ENCODE measurements around the gene ZBTB7C. TPM values are rescaled to one million over a fixed set of nuclear protein-coding genes. Genes with fewer than 3 reads are reported as not detected.

Gene ZBTB7C
- polyA plus RNA-seq, 1 donor (not counting 4 experiments of a cell fraction or from before 2014, with no cell fraction given), result 0.58 TPM

DNA sequence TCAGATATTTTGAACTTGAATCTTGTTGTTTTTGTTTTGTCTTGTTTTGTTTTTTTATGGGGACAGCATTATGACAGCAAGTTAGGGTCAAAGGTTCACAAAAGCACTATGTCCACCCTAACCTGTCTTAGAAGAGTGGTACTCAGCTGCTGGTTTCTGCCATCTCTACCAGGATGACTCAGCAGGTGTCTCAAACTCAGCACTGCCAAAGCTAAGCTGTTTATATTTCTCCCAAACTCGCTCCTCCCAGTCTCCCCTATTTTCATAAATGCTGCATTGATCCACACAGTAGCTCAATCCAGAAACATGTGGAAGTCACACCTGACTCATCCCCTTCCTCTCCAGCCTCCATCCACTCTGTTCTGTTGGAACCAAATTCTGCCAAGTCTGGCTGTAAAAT is 134.9 kb downstream of the ZBTB7C start:
- Histone ChIP-seq H2AFZ (ENCODE audit: control insufficient read depth, low read length) (no peak overlapping the region), H3K4me1 (ENCODE audit: control insufficient read depth, extremely low read depth, insufficient read depth, low read length) (no peaks in the 10 kb centered on the region), H3K4me2 (ENCODE audit: control insufficient read depth, extremely low read depth, insufficient read depth, low read depth, low read length) (no peak overlapping the region), H3K9me1 (ENCODE audit: control insufficient read depth, extremely low read depth, insufficient read depth, low read length) (no peaks in the 10 kb centered on the region), H3K79me2 (ENCODE audit: control insufficient read depth, insufficient read depth, low read length) (no peaks in the 10 kb centered on the region), H3K27ac (ENCODE audit: control insufficient read depth, insufficient read depth, low read length) (no peak overlapping the region), H3K36me3 (ENCODE audit: control insufficient read depth in 2 of 2, extremely low read depth in 1 of 2, insufficient read depth in 2 of 2, low read length in 2 of 2) (no peaks in the 10 kb centered on the region), H3K27me3 (ENCODE audit: control insufficient read depth, extremely low read depth, insufficient read depth, low read length) (peaks cover 3% of the 10 kb centered on the region), H3K4me3 (ENCODE audit: control insufficient read depth in 2 of 3, extremely low read depth in 1 of 3, insufficient read depth in 2 of 3, low read depth in 1 of 3, low read length in 3 of 3) (no peak overlapping the region), H4K20me1 (ENCODE audit: control insufficient read depth, extremely low read depth, insufficient read depth, low read length) (no peaks in the 10 kb centered on the region), H3K9ac (ENCODE audit: control insufficient read depth, extremely low read depth, insufficient read depth, low read length) (no peak overlapping the region), H3K9me3 (ENCODE audit: control insufficient read depth, low read depth, low read length) (no peaks in the 10 kb centered on the region)
- TF ChIP-seq EZH2 (IDR thresholded peaks at IDR 0.05; ENCODE audit: low read length), result no peak
- TF ChIP-seq, protein P1, sequence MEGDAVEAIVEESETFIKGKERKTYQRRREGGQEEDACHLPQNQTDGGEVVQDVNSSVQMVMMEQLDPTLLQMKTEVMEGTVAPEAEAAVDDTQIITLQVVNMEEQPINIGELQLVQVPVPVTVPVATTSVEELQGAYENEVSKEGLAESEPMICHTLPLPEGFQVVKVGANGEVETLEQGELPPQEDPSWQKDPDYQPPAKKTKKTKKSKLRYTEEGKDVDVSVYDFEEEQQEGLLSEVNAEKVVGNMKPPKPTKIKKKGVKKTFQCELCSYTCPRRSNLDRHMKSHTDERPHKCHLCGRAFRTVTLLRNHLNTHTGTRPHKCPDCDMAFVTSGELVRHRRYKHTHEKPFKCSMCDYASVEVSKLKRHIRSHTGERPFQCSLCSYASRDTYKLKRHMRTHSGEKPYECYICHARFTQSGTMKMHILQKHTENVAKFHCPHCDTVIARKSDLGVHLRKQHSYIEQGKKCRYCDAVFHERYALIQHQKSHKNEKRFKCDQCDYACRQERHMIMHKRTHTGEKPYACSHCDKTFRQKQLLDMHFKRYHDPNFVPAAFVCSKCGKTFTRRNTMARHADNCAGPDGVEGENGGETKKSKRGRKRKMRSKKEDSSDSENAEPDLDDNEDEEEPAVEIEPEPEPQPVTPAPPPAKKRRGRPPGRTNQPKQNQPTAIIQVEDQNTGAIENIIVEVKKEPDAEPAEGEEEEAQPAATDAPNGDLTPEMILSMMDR (optimal IDR thresholded peaks at IDR 0.05 in 1 of 3, IDR thresholded peaks at IDR 0.05 in 1 of 3, conservative IDR thresholded peaks at IDR 0.05 in 1 of 3; ENCODE audit: extremely low read depth in 1 of 3, insufficient read depth in 2 of 3, low read length in 3 of 3), result no peak
- FAIRE-seq (no peak), DNase-seq (ENCODE audit: low read depth, low spot score) (no peak)
- dilution Hi-C loops (cut with MboI; ENCODE audit: extremely low pct_ligation_motif_present, low sequenced_read_pairs), result no loop called here

DNA sequence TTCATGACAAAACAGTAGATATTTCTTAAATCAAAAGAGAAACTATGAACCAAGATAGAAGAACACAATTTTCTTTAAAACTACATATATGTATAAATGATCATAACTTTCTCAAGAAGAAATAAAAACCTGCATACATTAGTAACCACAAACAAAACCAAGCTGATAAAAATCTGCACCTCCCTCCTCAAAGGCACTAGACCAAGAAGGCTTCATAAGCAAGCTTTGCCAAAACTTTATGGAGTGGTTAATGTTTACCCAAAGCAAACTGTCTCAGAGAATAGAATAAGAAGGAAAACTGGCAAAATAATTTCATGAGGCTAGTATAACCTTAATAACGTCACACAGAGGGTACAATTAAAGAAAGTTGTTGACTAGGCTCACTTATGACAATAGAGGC is 138.3 kb downstream of the ZBTB7C start:
- TF ChIP-seq, protein P1 (optimal IDR thresholded peaks at IDR 0.05 in 1 of 3, IDR thresholded peaks at IDR 0.05 in 1 of 3, conservative IDR thresholded peaks at IDR 0.05 in 1 of 3; ENCODE audit: extremely low read depth in 1 of 3, insufficient read depth in 2 of 3, low read length in 3 of 3), result no peak
- TF ChIP-seq EZH2 (IDR thresholded peaks at IDR 0.05; ENCODE audit: low read length), result no peak
- dilution Hi-C loops (cut with MboI; ENCODE audit: extremely low pct_ligation_motif_present, low sequenced_read_pairs), result no loop called here
- no peak for FAIRE-seq

More for the DNA sequence above, 138.3 kb downstream of the ZBTB7C start:
- H3K27me3 ChIP-seq (ENCODE audit: control insufficient read depth, extremely low read depth, insufficient read depth, low read length), result no peaks in the 10 kb centered on the region
- H3K4me2 ChIP-seq (ENCODE audit: control insufficient read depth, extremely low read depth, insufficient read depth, low read depth, low read length), result no peak overlapping the region
- H3K9ac ChIP-seq (ENCODE audit: control insufficient read depth, extremely low read depth, insufficient read depth, low read length), result no peak overlapping the region
- H2AFZ ChIP-seq (ENCODE audit: control insufficient read depth, low read length), result no peak overlapping the region
- no peaks in the 10 kb centered on the region for H3K9me3 ChIP-seq (ENCODE audit: control insufficient read depth, low read depth, low read length)
- no peak overlapping the region for H3K27ac ChIP-seq (ENCODE audit: control insufficient read depth, insufficient read depth, low read length)
- no peaks in the 10 kb centered on the region for H4K20me1 ChIP-seq (ENCODE audit: control insufficient read depth, extremely low read depth, insufficient read depth, low read length)
- H3K9me1 ChIP-seq (ENCODE audit: control insufficient read depth, extremely low read depth, insufficient read depth, low read length), result no peaks in the 10 kb centered on the region
- no peaks in the 10 kb centered on the region for H3K36me3 ChIP-seq (ENCODE audit: control insufficient read depth in 2 of 2, extremely low read depth in 1 of 2, insufficient read depth in 2 of 2, low read length in 2 of 2)
- H3K79me2 ChIP-seq (ENCODE audit: control insufficient read depth, insufficient read depth, low read length), result no peaks in the 10 kb centered on the region
- H3K4me3 ChIP-seq (ENCODE audit: control insufficient read depth in 2 of 3, extremely low read depth in 1 of 3, insufficient read depth in 2 of 3, low read depth in 1 of 3, low read length in 3 of 3), result no peak overlapping the region
- no peaks in the 10 kb centered on the region for H3K4me1 ChIP-seq (ENCODE audit: control insufficient read depth, extremely low read depth, insufficient read depth, low read length)
- DNase-seq (ENCODE audit: low read depth, low spot score), result no peak
